ENCODE data around the gene RRM1.

DNA sequence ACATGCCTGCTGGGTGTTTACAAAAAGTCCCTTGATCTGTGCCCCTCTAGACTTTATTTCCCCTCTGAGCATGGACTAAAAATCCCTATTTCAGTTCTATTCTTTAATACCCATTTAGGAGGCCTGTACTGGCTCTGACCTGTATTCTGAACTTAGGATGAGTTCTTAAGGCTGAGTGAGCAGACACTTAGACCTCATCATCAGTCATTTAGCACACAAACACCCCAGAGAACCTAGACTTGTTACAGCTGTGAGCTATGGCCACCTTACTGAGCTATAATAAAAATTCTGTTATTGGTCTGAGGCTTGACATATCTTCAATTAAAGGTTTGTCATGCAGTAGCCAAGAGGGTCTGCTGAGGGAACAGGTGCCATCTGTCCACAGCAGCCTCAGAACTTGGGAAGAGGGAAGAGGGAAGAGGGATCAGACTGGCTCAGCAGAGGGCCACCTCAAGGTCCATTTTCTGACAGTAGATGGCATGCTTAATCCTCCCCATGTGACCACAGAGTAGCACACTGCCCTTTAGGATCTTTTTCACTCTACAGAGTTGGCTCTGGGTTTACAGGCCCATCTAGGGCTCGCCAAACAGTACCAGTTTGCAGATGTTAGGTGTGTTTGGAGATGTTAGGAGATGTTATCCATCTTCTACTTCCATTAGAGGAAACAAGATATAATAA is 30.2 kb upstream of the RRM1 start:
- TF ChIP-seq, protein P1, sequence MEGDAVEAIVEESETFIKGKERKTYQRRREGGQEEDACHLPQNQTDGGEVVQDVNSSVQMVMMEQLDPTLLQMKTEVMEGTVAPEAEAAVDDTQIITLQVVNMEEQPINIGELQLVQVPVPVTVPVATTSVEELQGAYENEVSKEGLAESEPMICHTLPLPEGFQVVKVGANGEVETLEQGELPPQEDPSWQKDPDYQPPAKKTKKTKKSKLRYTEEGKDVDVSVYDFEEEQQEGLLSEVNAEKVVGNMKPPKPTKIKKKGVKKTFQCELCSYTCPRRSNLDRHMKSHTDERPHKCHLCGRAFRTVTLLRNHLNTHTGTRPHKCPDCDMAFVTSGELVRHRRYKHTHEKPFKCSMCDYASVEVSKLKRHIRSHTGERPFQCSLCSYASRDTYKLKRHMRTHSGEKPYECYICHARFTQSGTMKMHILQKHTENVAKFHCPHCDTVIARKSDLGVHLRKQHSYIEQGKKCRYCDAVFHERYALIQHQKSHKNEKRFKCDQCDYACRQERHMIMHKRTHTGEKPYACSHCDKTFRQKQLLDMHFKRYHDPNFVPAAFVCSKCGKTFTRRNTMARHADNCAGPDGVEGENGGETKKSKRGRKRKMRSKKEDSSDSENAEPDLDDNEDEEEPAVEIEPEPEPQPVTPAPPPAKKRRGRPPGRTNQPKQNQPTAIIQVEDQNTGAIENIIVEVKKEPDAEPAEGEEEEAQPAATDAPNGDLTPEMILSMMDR (IDR thresholded peaks at IDR 0.05), result no peak
- TF ChIP-seq POLR2A (IDR thresholded peaks at IDR 0.05), result no peak
